Right lobe of liver (tissue), 6 donors: ENCODE data around the gene MTNR1A. TPM values are rescaled to one million over a fixed set of nuclear protein-coding genes. Genes with fewer than 3 reads are reported as not detected.

Experiments
- ATAC-seq, 4 donors: fragments of 200-7000 bp; cut with Tn5 transposase; one replicate each; pipeline ENCODE4 v1.9.1; 2020; ENCODE audit warnings: mild to moderate bottlenecking in 4 of 4, moderate library complexity in 4 of 4
- DNase-seq, 3 donors: peaks; one replicate each; pipeline ENCODE4 v3.0.0-alpha.2; 2020
- H3K27ac ChIP-seq, 3 donors: fragments of 200-600 bp; one replicate each; pipeline ENCODE4 v1.8.0; 2022
- H3K27me3 ChIP-seq, 2 donors: fragments of 200-600 bp; one replicate each; pipeline ENCODE4 v1.8.0; 2022
- H3K36me3 ChIP-seq, 4 donors: fragments of 200-600 bp; sonication (generic) in 1 of 4; one replicate each; pipeline versions ENCODE4 v1.5.1 to v1.8.0; 2017 to 2022; ENCODE audit warnings: control low read depth in 1 of 4
- H3K4me1 ChIP-seq, 4 donors: fragments of 200-600 bp; sonication (generic) in 1 of 4; one replicate each; pipeline versions ENCODE4 v1.5.1 to v1.8.0; 2017 to 2022; ENCODE audit warnings: control low read depth in 1 of 4
- H3K4me3 ChIP-seq, 3 donors: fragments of 200-600 bp; one replicate each; pipeline ENCODE4 v1.8.0; 2022
- H3K9me3 ChIP-seq, 4 donors: fragments of 200-600 bp; sonication (generic) in 1 of 4; one replicate each; pipeline versions ENCODE4 v1.5.1 to v1.8.0; 2017 to 2022; ENCODE audit warnings: control low read depth in 1 of 4
- POLR2A ChIP-seq: fragments of 450-650 bp; IDR thresholded peaks from one replicate; pipeline ENCODE4 v1.6.1; 2017; ENCODE audit warnings: antibody characterized with exemption, mild to moderate bottlenecking
- WGBS: methylation state at CpG from one replicate; pipeline ENCODE4 v1.1.6; 2018; ENCODE audit warnings: low coverage, low lambda C conversion rate; ENCODE audit not compliant: insufficient coverage; ENCODE audit errors: missing lambda C conversion rate; 5-methylcytosine and 5-hydroxymethylcytosine counted together
- intact Hi-C, 2 donors: fragments of 100-400 bp; cut with DNase I; formaldehyde crosslinking; loops; one replicate each; pipeline versions ENCODE4 v1.11.2 to v1.14.1; 2022
- total RNA-seq, 6 experiments: library from RNA; depleted of rRNA in 2 of 6; stranded (reverse); fragments of >200 nt in 2 of 6; fragmentation: NEBNext Ultra II Directional in 3 of 6; extraction: Animal tissue kit (Norgen Biotek cat#: 25700) in 3 of 6; gene quantifications; one replicate each; pipeline versions ENCODE4 v1.1.0 to v1.2.4, GENCODE V29; 2016 to 2023
- TF ChIP-seq, protein P1 (sequence below), 4 donors: fragments of 200-600 bp in 3 of 4; fragments of 450-650 bp in 1 of 4; IDR thresholded peaks; one replicate each; pipeline versions ENCODE4 v1.5.1 to v1.8.0; 2016 to 2022; ENCODE audit warnings: antibody characterized with exemption in 4 of 4, mild to moderate bottlenecking in 2 of 4
- donor health status: DM: no; HTN: yes; CAD: no.
- donor health status: DM: no; HTN: no; CAD: no.
- donor health status: DM: no; HTN: no; CAD: no.
- donor health status: DM: no; HTN: yes; CAD: no.
- donor health status: DM: no; HTN: yes; CAD: no.

The MTNR1A gene
- total RNA-seq, 6 experiments from 2014 or later: 0.18 TPM; not detected in 5

GRCh38 chr4:186563761-186564160 is 8.4 kb upstream of the MTNR1A start:
- TF ChIP-seq POLR2A: no peak
- TF ChIP-seq, protein P1, sequence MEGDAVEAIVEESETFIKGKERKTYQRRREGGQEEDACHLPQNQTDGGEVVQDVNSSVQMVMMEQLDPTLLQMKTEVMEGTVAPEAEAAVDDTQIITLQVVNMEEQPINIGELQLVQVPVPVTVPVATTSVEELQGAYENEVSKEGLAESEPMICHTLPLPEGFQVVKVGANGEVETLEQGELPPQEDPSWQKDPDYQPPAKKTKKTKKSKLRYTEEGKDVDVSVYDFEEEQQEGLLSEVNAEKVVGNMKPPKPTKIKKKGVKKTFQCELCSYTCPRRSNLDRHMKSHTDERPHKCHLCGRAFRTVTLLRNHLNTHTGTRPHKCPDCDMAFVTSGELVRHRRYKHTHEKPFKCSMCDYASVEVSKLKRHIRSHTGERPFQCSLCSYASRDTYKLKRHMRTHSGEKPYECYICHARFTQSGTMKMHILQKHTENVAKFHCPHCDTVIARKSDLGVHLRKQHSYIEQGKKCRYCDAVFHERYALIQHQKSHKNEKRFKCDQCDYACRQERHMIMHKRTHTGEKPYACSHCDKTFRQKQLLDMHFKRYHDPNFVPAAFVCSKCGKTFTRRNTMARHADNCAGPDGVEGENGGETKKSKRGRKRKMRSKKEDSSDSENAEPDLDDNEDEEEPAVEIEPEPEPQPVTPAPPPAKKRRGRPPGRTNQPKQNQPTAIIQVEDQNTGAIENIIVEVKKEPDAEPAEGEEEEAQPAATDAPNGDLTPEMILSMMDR (IDR thresholded peaks at IDR 0.05): no peak
- 70% methylated on average over 10 of the region's 11 CpGs for WGBS
- DNase-seq (no peak), ATAC-seq (no peak)
- Histone ChIP-seq H3K27me3 (no peaks in the 10 kb centered on the region), H3K36me3 (no peaks in the 10 kb centered on the region), H3K27ac (no peak overlapping the region), H3K9me3 (no peaks in the 10 kb centered on the region), H3K4me1 (no peaks in the 10 kb centered on the region), H3K4me3 (no peak overlapping the region)
- intact Hi-C loops: loop anchor here in 1 of 2 donors (10.0 kb wide), 1 partner anchor 259 kb away; no protein-coding TSS in a partner anchor

GRCh38 chr4:186561748-186562147 is 6.4 kb upstream of the MTNR1A start:
- intact Hi-C loops: loop anchor here in 1 of 2 donors (10.0 kb wide), 1 partner anchor 257 kb away; no protein-coding TSS in a partner anchor
- no peaks in the 10 kb centered on the region for H3K36me3 ChIP-seq
- H3K4me3 ChIP-seq: no peak overlapping the region
- TF ChIP-seq POLR2A: no peak
- TF ChIP-seq, protein P1 (IDR thresholded peaks at IDR 0.05): no peak
- H3K27ac ChIP-seq: no peak overlapping the region
- no peaks in the 10 kb centered on the region for H3K9me3 ChIP-seq
- H3K27me3 ChIP-seq: no peaks in the 10 kb centered on the region
- WGBS: 81% methylated on average over 1 of the region's 1 CpG
- ATAC-seq (no peak), DNase-seq (no peak)
- no peaks in the 10 kb centered on the region for H3K4me1 ChIP-seq

DNA sequence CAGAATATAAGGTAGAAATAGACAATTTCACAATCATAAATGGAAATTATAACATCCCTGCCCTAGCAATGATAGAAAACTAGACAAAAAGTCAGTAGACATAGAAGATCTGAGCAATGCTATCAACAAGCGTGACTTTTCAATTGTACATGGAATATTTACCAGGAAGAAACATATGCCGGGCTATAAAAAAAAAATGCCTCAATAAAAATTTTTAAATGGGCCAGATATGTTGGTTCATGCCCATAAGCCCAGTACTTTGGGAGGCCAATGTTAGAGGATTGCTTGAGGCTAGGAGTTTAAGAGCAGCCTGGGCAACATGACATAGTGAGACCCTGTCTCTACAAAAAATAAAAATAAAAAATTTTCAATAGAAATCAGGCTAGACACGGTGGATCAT is 5.3 kb upstream of the MTNR1A start:
- WGBS: 81% methylated on average over 3 of the region's 3 CpGs

DNA sequence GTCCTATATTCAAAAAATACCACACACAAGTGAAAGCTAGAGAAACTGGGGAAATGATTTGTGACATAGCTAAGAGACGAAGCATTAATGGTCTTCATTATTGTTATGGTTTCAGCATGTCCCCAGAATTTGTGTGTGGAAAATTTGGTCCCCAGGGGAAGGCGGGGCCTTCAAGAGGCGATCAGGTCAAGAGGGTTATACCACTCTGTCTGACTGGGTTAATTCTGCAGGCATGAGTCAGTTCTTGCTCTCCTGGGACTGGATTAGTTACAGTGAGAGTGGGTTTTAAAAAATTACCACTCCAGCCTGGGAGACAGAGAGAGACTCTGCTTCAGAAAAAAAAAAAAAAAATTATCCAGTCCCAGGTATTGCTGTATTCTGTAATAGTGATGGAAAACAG is 2.1 kb upstream of the MTNR1A start:
- Histone ChIP-seq H3K27me3 (no peaks in the 10 kb centered on the region), H3K4me3 (no peak overlapping the region), H3K9me3 (no peaks in the 10 kb centered on the region), H3K4me1 (peaks cover 0 to 8% (median 0%) of the 10 kb centered on the region in 4 donors), H3K27ac (no peak overlapping the region), H3K36me3 (no peaks in the 10 kb centered on the region)
- WGBS: 76% methylated on average over 3 of the region's 3 CpGs
- DNase-seq (no peak), ATAC-seq (no peak)
- intact Hi-C loops: no loop called here
- no peak for TF ChIP-seq POLR2A
- TF ChIP-seq, protein P1 (IDR thresholded peaks at IDR 0.05): no peak

More for the DNA sequence above, 5.3 kb upstream of the MTNR1A start:
- no peaks in the 10 kb centered on the region for H3K36me3 ChIP-seq
- DNase-seq (no peak), ATAC-seq (no peak)
- TF ChIP-seq POLR2A: no peak
- TF ChIP-seq, protein P1 (IDR thresholded peaks at IDR 0.05): no peak
- no peaks in the 10 kb centered on the region for H3K27me3 ChIP-seq
- H3K9me3 ChIP-seq: no peaks in the 10 kb centered on the region
- no peak overlapping the region for H3K27ac ChIP-seq
- no peak overlapping the region for H3K4me3 ChIP-seq
- H3K4me1 ChIP-seq: no peaks in the 10 kb centered on the region
- intact Hi-C loops: loop anchor here in 1 of 2 donors (10.0 kb wide), 1 partner anchor 256 kb away; no protein-coding TSS in a partner anchor

GRCh38 chr4:186557061-186557460 is 1.7 kb upstream of the MTNR1A start:
- H3K9me3 ChIP-seq: no peaks in the 10 kb centered on the region
- H3K27ac ChIP-seq: no peak overlapping the region
- peaks cover 0 to 8% (median 0%) of the 10 kb centered on the region in 4 donors for H3K4me1 ChIP-seq
- DNase-seq: no peak
- no peak overlapping the region for H3K4me3 ChIP-seq
- ATAC-seq: no peak
- 40% methylated on average over 7 of the region's 7 CpGs for WGBS
- intact Hi-C loops: no loop called here
- TF ChIP-seq, protein P1 (IDR thresholded peaks at IDR 0.05): no peak
- no peak for TF ChIP-seq POLR2A
- no peaks in the 10 kb centered on the region for H3K27me3 ChIP-seq
- no peaks in the 10 kb centered on the region for H3K36me3 ChIP-seq
